ENCODE results near the gene TDO2.

TDO2 gene

GRCh38 chr4:155903453-155903852 is at the start of gene TDO2:
TSS of gene TDO2 (plus strand) at chr4:155903696. CDS start at chr4:155903759, 63 bp downstream.
- H3K4me3 Mint-ChIP-seq = no peak within 1 kb of the TSS
- peaks cover 4% of the 10 kb centered on the region for H3K9me3 Mint-ChIP-seq
- no peaks in the 10 kb centered on the region for H3K4me1 Mint-ChIP-seq (ENCODE audit: low read depth)
- H3K27ac Mint-ChIP-seq = no peak within 1 kb of the TSS
- H3K36me3 Mint-ChIP-seq (ENCODE audit: low read depth) = no peaks in the 10 kb centered on the region
- H3K27me3 Mint-ChIP-seq = peaks cover 22% of the 10 kb centered on the region
- no peak for DNase-seq

- Mint-ChIP-seq H3K27me3 (peaks cover 4% of the 10 kb centered on the region), H3K27ac (no peak overlapping the region), H3K4me3 (no peak overlapping the region), H3K36me3 (ENCODE audit: low read depth) (no peaks in the 10 kb centered on the region), H3K4me1 (ENCODE audit: low read depth) (no peaks in the 10 kb centered on the region), H3K9me3 (no peaks in the 10 kb centered on the region)
- no peak for DNase-seq
Observed at GRCh38 chr4:155854582-155855226, 48.8 kb upstream of the TDO2 start.

- H3K4me3 Mint-ChIP-seq = no peak overlapping the region
- peaks cover 4% of the 10 kb centered on the region for H3K27me3 Mint-ChIP-seq
- H3K36me3 Mint-ChIP-seq (ENCODE audit: low read depth) = no peaks in the 10 kb centered on the region
- no peak for DNase-seq
- no peaks in the 10 kb centered on the region for H3K9me3 Mint-ChIP-seq
- H3K4me1 Mint-ChIP-seq (ENCODE audit: low read depth) = no peaks in the 10 kb centered on the region
- H3K27ac Mint-ChIP-seq = no peak overlapping the region
Observed at GRCh38 chr4:155855897-155856296, 47.6 kb upstream of the TDO2 start.

GRCh38 chr4:155866177-155866576 is 37.3 kb upstream of the TDO2 start, which contains the start of gene ASIC5:
TSS of gene ASIC5 (minus strand) at chr4:155866277. CDS start at chr4:155866226, 51 bp downstream.
- Mint-ChIP-seq H3K27me3 (peaks cover 9% of the 10 kb centered on the region), H3K27ac (no peak within 1 kb of the TSS), H3K36me3 (ENCODE audit: low read depth) (no peaks in the 10 kb centered on the region), H3K9me3 (peaks cover 4% of the 10 kb centered on the region), H3K4me3 (no peak within 1 kb of the TSS), H3K4me1 (ENCODE audit: low read depth) (no peaks in the 10 kb centered on the region)
- DNase-seq = no peak

- Mint-ChIP-seq H3K27me3 (no peaks in the 10 kb centered on the region), H3K27ac (no peak overlapping the region), H3K36me3 (ENCODE audit: low read depth) (no peaks in the 10 kb centered on the region), H3K9me3 (peaks cover 2% of the 10 kb centered on the region), H3K4me3 (no peak overlapping the region), H3K4me1 (ENCODE audit: low read depth) (no peaks in the 10 kb centered on the region)
- no peak for DNase-seq
Observed at GRCh38 chr4:155875878-155876277, 27.6 kb upstream of the TDO2 start.

GRCh38 chr4:155877971-155878370 is 25.5 kb upstream of the TDO2 start:
- Mint-ChIP-seq H3K9me3 (peaks cover 2% of the 10 kb centered on the region), H3K27me3 (no peaks in the 10 kb centered on the region), H3K4me1 (ENCODE audit: low read depth) (no peaks in the 10 kb centered on the region), H3K4me3 (no peak overlapping the region), H3K27ac (no peak overlapping the region), H3K36me3 (ENCODE audit: low read depth) (no peaks in the 10 kb centered on the region)
- no peak for DNase-seq

- Mint-ChIP-seq H3K27me3 (no peaks in the 10 kb centered on the region), H3K27ac (no peak overlapping the region)
- no peak for DNase-seq
Observed at GRCh38 chr4:155878611-155879010, 24.9 kb upstream of the TDO2 start.

GRCh38 chr4:155879767-155880166 is 23.7 kb upstream of the TDO2 start:
- no peak overlapping the region for H3K4me3 Mint-ChIP-seq
- H3K27ac Mint-ChIP-seq = no peak overlapping the region
- no peaks in the 10 kb centered on the region for H3K27me3 Mint-ChIP-seq
- DNase-seq = no peak
- no peaks in the 10 kb centered on the region for H3K36me3 Mint-ChIP-seq (ENCODE audit: low read depth)
- no peaks in the 10 kb centered on the region for H3K9me3 Mint-ChIP-seq
- no peaks in the 10 kb centered on the region for H3K4me1 Mint-ChIP-seq (ENCODE audit: low read depth)

More at GRCh38 chr4:155878611-155879010, 24.9 kb upstream of the TDO2 start:
- peaks cover 2% of the 10 kb centered on the region for H3K9me3 Mint-ChIP-seq
- H3K4me1 Mint-ChIP-seq (ENCODE audit: low read depth) = no peaks in the 10 kb centered on the region
- no peaks in the 10 kb centered on the region for H3K36me3 Mint-ChIP-seq (ENCODE audit: low read depth)
- H3K4me3 Mint-ChIP-seq = no peak overlapping the region

- no peak for DNase-seq
- H3K4me1 Mint-ChIP-seq (ENCODE audit: low read depth) = no peaks in the 10 kb centered on the region
- no peaks in the 10 kb centered on the region for H3K9me3 Mint-ChIP-seq
- H3K4me3 Mint-ChIP-seq = no peak overlapping the region
- H3K27me3 Mint-ChIP-seq = peaks cover 3% of the 10 kb centered on the region
- H3K36me3 Mint-ChIP-seq (ENCODE audit: low read depth) = no peaks in the 10 kb centered on the region
- H3K27ac Mint-ChIP-seq = no peak overlapping the region
Observed at GRCh38 chr4:155881555-155881954, 21.9 kb upstream of the TDO2 start.

- peaks cover 3% of the 10 kb centered on the region for H3K27me3 Mint-ChIP-seq
- H3K27ac Mint-ChIP-seq = no peak overlapping the region
- no peak for DNase-seq
- no peaks in the 10 kb centered on the region for H3K9me3 Mint-ChIP-seq
- no peaks in the 10 kb centered on the region for H3K36me3 Mint-ChIP-seq (ENCODE audit: low read depth)
- no peak overlapping the region for H3K4me3 Mint-ChIP-seq
- no peaks in the 10 kb centered on the region for H3K4me1 Mint-ChIP-seq (ENCODE audit: low read depth)
Observed at GRCh38 chr4:155883895-155884294, 19.6 kb upstream of the TDO2 start.

- Mint-ChIP-seq H3K27me3 (peaks cover 8% of the 10 kb centered on the region), H3K4me3 (no peak overlapping the region), H3K9me3 (no peaks in the 10 kb centered on the region), H3K4me1 (ENCODE audit: low read depth) (no peaks in the 10 kb centered on the region), H3K36me3 (ENCODE audit: low read depth) (no peaks in the 10 kb centered on the region), H3K27ac (no peak overlapping the region)
- DNase-seq = no peak
Observed at GRCh38 chr4:155885666-155886065, 17.8 kb upstream of the TDO2 start.

- Mint-ChIP-seq H3K9me3 (no peaks in the 10 kb centered on the region), H3K27ac (no peak overlapping the region), H3K36me3 (ENCODE audit: low read depth) (no peaks in the 10 kb centered on the region), H3K4me1 (ENCODE audit: low read depth) (no peaks in the 10 kb centered on the region), H3K27me3 (peaks cover 19% of the 10 kb centered on the region), H3K4me3 (no peak overlapping the region)
- no peak for DNase-seq
Observed at GRCh38 chr4:155887045-155887444, 16.5 kb upstream of the TDO2 start.

- Mint-ChIP-seq H3K27ac (no peak overlapping the region), H3K4me3 (no peak overlapping the region), H3K4me1 (ENCODE audit: low read depth) (no peaks in the 10 kb centered on the region), H3K27me3 (peaks cover 24% of the 10 kb centered on the region), H3K36me3 (ENCODE audit: low read depth) (no peaks in the 10 kb centered on the region), H3K9me3 (no peaks in the 10 kb centered on the region)
- no peak for DNase-seq
Observed at GRCh38 chr4:155887847-155888570, 15.5 kb upstream of the TDO2 start.

- no peaks in the 10 kb centered on the region for H3K4me1 Mint-ChIP-seq (ENCODE audit: low read depth)
- no peak overlapping the region for H3K27ac Mint-ChIP-seq
- H3K9me3 Mint-ChIP-seq = no peaks in the 10 kb centered on the region
- no peak for DNase-seq
- H3K4me3 Mint-ChIP-seq = no peak overlapping the region
- peaks cover 30% of the 10 kb centered on the region for H3K27me3 Mint-ChIP-seq
- H3K36me3 Mint-ChIP-seq (ENCODE audit: low read depth) = no peaks in the 10 kb centered on the region
Observed at GRCh38 chr4:155889031-155889793, 14.3 kb upstream of the TDO2 start.

- Mint-ChIP-seq H3K4me3 (no peak overlapping the region), H3K27me3 (peaks cover 30% of the 10 kb centered on the region), H3K36me3 (ENCODE audit: low read depth) (no peaks in the 10 kb centered on the region), H3K4me1 (ENCODE audit: low read depth) (no peaks in the 10 kb centered on the region), H3K27ac (no peak overlapping the region), H3K9me3 (no peaks in the 10 kb centered on the region)
- no peak for DNase-seq
Observed at GRCh38 chr4:155889946-155890345, 13.6 kb upstream of the TDO2 start.
